ENCODE data around the gene ATOH8. TPM values are rescaled to one million over a fixed set of nuclear protein-coding genes. Genes with fewer than 3 reads are reported as not detected.

ATOH8 gene
- total RNA-seq, 2 donors from 2014 or later: 2.5 TPM

GRCh38 chr2:85729825-85730510 lies 23.8 kb upstream of the ATOH8 start:
- H3K9me3 ChIP-seq: no peaks in the 10 kb centered on the region
- TF ChIP-seq CTCF (IDR thresholded peaks at IDR 0.05): no peak
- H3K36me3 ChIP-seq: no peaks in the 10 kb centered on the region
- H3K4me3 ChIP-seq: no peak overlapping the region
- intact Hi-C loops (cut with DNase I): loop anchor here (2.0 to 10.0 kb wide), 2 partner anchors 85 to 345 kb away; no protein-coding TSS in a partner anchor
- no peak overlapping the region for H3K9ac ChIP-seq (ENCODE audit: low read depth in 2 of 2, low read length in 2 of 2)
- DNase-seq: no peak
- no peaks in the 10 kb centered on the region for H3K4me1 ChIP-seq
- H3K27ac ChIP-seq: no peak overlapping the region
- no peaks in the 10 kb centered on the region for H3K27me3 ChIP-seq

DNA sequence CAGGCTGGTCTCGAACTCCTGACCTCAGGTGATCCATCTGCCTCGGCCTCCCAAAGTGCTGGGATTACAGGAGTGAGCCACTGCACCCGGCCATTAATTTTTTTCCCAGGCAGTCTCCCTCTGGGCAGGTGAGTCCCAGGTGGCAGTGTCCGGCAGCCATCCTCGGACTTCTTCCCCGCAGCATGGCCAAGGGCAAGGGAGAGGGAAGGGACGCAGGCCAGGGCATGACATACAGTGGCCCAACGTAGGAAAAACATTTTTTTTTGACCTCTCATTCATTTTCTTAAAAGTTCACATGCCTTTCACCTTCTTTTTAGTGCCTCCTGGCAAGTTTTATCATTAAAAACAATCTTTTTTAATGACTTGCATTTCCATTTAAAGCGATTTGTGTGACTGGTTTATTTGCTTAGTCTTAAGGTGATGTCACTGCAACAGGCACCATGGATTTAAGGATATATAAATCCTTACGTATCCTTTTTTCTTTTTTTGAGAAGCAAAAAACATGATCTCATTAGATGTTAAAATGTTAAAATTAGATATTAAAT lies 23.0 kb upstream of the ATOH8 start:
- Histone ChIP-seq H3K27me3 (no peaks in the 10 kb centered on the region), H3K9me3 (no peaks in the 10 kb centered on the region), H3K9ac (ENCODE audit: low read depth in 2 of 2, low read length in 2 of 2) (no peak overlapping the region), H3K27ac (no peak overlapping the region), H3K4me3 (no peak overlapping the region), H3K36me3 (no peaks in the 10 kb centered on the region), H3K4me1 (no peaks in the 10 kb centered on the region)
- no peak for DNase-seq
- TF ChIP-seq CTCF (IDR thresholded peaks at IDR 0.05): no peak
- intact Hi-C loops (cut with DNase I): loop anchor here (10.0 kb wide), 1 partner anchor 344 kb away; no protein-coding TSS in a partner anchor

GRCh38 chr2:85731606-85732005 lies 22.2 kb upstream of the ATOH8 start:
- no peaks in the 10 kb centered on the region for H3K36me3 ChIP-seq
- TF ChIP-seq CTCF (IDR thresholded peaks at IDR 0.05): no peak
- DNase-seq: no peak
- H3K4me3 ChIP-seq: no peak overlapping the region
- H3K4me1 ChIP-seq: no peaks in the 10 kb centered on the region
- intact Hi-C loops (cut with DNase I): loop anchor here (10.0 kb wide), 1 partner anchor 343 kb away; no protein-coding TSS in a partner anchor
- H3K27me3 ChIP-seq: no peaks in the 10 kb centered on the region
- no peak overlapping the region for H3K9ac ChIP-seq (ENCODE audit: low read depth in 2 of 2, low read length in 2 of 2)
- H3K27ac ChIP-seq: no peak overlapping the region
- no peaks in the 10 kb centered on the region for H3K9me3 ChIP-seq

- Histone ChIP-seq H3K4me1 (no peaks in the 10 kb centered on the region), H3K4me3 (no peak overlapping the region), H3K27ac (no peak overlapping the region), H3K9ac (ENCODE audit: low read depth in 2 of 2, low read length in 2 of 2) (peak overlapping the region in 1 of 2 donors; percentile 30), H3K27me3 (no peaks in the 10 kb centered on the region), H3K36me3 (no peaks in the 10 kb centered on the region), H3K9me3 (no peaks in the 10 kb centered on the region)
- intact Hi-C loops (cut with DNase I): loop anchor here (10.0 kb wide), 1 partner anchor 342 kb away; no protein-coding TSS in a partner anchor
- TF ChIP-seq CTCF (IDR thresholded peaks at IDR 0.05): no peak
- DNase-seq: no peak
Observed at GRCh38 chr2:85732467-85733120, 21.2 kb upstream of the ATOH8 start.

DNA sequence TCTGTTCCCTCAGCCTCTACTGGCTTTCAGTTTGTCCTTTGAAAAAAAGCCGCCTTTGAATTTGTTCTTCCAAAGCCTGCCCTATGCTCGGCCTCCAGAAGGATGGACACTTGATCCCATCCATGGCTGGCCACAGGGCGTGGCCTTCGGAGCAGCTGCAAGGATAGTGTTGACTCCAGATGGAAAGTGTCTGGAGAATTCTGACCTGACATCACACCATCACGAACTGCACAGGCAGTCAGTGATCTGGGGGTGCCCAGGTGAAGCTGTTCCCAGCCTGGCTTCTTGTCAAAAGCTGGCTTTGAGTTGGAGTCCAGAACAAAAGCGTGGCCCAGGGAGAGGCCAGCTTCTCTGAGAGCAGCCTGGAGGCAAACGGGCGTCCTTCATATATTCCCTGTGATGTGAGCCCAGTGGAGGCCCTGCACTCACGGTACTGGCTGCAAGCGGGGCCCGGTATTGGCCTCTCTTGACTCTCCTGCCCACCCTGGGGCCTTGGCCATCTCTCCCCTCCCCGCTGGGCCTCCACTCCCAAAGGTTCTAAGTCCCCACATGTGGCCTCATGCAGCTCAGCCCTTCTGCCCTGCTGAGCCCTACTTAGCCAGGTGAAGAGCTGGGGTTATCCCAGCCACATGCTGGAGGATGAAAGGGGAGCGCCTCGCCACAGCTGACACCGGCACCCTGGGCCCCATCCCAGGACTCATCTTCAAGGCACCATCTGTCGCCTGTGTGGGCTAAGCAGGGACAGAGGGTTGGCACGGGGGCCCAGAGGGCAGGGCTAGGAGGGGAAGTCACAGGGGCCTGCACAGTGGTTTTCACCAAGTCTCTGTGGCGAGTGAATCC lies 20.4 kb upstream of the ATOH8 start:
- H3K9ac ChIP-seq (ENCODE audit: low read depth in 2 of 2, low read length in 2 of 2): no peak overlapping the region
- H3K36me3 ChIP-seq: no peaks in the 10 kb centered on the region
- no peaks in the 10 kb centered on the region for H3K9me3 ChIP-seq
- H3K4me1 ChIP-seq: no peaks in the 10 kb centered on the region
- no peak overlapping the region for H3K4me3 ChIP-seq
- no peak overlapping the region for H3K27ac ChIP-seq
- H3K27me3 ChIP-seq: no peaks in the 10 kb centered on the region
- no peak for DNase-seq
- TF ChIP-seq CTCF (IDR thresholded peaks at IDR 0.05): no peak
- intact Hi-C loops (cut with DNase I): loop anchor here (10.0 kb wide), 1 partner anchor 341 kb away; no protein-coding TSS in a partner anchor

Measured in colonic mucosa (tissue), 4 donors.